ENCODE results near the gene POLL.
"Not testable (repeated sequence)": the region's sequence is repeated elsewhere in the genome, so short reads cannot be mapped to it uniquely, and the experiment has no call there.

The POLL gene

DNA sequence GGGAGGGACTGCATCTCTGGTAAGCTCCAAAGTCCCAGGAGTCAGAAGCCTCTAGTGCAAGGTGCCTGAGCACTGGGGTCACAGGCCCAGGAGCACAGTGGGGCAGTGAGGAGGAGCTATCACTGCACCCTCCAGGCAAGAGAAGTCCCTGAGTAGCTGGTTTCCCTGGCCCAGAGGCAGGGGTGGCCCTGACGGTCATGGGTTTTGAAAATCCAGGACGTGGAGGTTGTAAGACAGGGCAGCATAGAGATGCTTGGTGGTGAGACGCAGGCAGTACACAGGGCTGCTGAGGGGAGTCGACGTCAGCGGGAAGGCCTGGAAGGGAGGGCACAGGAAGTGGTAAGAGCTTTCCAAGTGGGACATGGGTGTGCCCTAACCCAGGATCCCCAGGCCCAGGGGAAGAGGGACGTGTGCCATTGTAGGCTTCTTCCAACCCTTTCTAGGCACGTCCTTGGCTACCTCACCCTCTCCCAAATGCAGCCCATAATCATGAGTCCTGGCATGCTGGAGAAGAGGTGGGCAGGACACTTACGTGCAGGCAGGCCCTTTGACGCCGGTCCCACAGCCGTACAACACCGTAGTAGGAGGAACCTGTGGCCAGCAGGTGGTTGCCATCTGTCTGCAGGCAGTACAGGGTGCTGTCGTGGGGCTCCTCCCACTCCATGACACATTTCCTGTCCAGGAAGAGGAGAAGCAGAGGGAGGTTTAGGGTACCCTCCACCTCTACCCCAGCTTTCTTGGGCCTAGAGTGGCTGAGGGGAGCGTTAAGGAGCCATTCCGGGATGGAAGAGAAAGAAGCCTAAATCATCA is 23.2 kb upstream of the POLL start:
- no peak for DNase-seq

- no peak for DNase-seq
Measured at GRCh38 chr10:101609481-101609880, 21.4 kb upstream of the POLL start.

- DNase-seq, result no peak
Measured at GRCh38 chr10:101607124-101607523, 19.1 kb upstream of the POLL start.

- peak; percentile 43 to 63 for DNase-seq
Measured at GRCh38 chr10:101602761-101603398, 14.8 kb upstream of the POLL start.

- no peak for DNase-seq
Measured at GRCh38 chr10:101601541-101601940, 13.5 kb upstream of the POLL start.

DNA sequence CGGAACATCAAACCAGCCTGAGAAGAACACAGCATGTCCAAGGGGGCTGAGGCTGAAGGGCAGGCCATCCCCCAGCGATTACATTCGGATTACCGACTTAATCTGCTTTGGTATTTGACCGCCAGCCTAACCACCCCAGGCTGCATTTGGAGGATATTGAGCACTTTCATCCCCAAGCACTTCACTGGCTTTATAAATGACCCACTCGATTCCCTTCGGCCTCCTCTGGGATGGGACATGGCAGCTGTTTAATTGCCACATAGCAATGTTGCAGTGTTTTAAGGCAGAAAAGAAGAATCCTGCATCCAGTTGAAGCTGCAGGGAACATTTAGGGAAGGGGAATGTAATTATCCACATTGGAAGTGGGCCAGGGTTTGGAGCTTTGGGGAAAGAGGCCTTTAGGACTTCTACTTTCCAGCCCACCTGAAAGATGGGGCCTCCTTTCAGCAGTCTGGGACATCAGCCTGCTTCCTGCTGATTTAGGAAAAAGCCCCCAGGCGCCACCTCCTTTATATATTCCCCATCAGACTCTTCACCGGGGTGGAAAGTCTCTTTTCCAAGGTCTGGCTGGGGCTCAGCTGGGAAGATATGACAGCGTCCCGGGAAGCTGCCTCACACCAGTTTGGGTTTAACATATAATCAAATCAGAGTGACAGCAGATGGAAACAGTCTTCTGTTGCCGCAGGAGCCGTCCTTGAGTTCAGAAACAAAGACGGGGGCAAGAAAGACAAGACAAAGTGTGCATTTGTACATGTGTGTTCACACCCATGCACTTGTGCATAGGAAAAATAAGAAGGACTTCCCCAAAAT is 9.2 kb upstream of the POLL start:
- DNase-seq, result no peak

DNA sequence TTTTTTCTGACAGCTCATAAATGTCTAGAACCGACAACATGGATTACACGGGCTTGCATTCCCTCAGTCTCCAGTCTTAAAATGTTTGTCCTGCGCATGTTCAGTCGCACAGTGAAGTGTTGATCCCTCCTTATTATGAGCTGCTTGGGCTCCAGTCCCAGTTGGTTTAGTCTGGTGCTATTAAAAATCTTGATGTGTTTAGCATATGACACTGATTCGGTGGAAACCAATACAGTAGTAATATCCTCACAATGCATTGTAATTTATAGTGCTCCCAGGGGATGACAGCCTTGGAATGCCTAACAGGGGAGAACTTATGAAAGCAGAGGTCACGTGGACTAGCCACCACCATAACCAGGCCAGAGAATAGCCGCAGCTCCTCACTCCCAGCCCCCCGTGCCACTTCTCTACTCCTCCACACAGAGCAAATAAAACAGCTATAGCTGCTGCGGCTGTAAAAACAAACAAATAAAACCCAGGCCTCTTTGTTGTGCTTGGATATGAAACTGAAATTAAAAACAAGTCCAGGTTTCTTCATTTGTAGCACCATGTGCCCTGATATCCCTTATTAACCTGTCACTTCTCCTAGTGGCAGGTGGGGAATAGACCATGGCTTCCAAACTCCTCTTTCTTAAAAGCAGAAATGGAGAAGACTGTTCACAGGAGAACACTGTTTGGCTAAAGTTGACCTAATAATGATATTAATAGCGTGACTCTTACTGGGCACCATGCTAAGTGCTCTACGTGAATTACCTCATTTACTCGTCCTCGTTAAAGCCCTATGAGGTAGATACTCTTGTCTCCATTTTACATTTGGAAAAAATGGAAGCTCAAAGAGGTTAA is 7.8 kb upstream of the POLL start:
- no peak for DNase-seq

DNA sequence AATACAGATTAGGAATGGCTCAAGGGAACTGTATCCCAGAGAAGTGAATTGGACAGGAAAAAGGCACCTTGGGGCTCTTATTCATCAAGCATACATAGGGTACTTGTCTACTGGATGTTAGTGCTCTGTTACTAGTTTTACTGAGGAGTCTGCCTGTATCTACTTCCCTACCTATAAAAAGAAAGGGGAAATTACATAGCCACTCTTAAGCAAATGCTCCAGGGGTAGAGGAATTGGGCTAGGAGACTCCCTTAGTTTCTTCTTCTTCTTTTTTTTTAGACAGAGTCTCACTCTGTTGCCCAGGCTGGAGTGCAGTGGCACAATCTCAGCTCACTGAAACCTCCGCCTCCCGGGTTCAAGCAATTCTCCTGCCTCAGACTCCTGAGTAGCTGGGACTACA is 5.3 kb upstream of the POLL start:
- DNase-seq, result not testable (repeated sequence)

GRCh38 chr10:101588879-101589278 is 822 bp upstream of the POLL start:
- DNase-seq, result no peak

- no peak for DNase-seq
Measured at GRCh38 chr10:101585841-101586240, 2.2 kb downstream of the POLL start.

GRCh38 chr10:101580486-101581399 is 7.3 kb downstream of the POLL start:
- no peak for DNase-seq

GRCh38 chr10:101579516-101579870 is 8.6 kb downstream of the POLL start:
- no peak for DNase-seq

GRCh38 chr10:101578803-101579515 is 9.1 kb downstream of the POLL start:
- DNase-seq, result no peak

DNA sequence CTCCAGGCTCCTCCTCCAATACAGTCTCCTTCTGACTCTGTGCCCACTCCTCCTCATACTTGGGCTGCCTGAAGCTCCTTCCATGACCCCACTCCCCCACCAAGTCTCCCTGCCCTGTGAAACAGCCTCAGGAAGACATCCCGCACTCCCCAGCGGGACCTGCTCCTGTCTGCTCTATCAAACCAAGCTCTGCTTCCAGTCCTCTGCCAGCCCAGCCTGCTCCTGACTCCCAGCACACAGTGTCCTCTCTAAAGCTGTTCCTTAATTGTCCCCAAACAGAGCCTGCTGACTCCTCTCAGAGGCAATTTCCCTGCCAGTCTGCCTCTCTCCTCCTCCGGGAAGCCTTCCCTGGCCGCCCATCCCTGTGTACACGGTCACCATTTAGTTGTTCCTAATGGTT is 9.9 kb downstream of the POLL start:
- DNase-seq, result no peak

GRCh38 chr10:101577121-101577871 is 10.8 kb downstream of the POLL start:
- DNase-seq, result no peak

DNA sequence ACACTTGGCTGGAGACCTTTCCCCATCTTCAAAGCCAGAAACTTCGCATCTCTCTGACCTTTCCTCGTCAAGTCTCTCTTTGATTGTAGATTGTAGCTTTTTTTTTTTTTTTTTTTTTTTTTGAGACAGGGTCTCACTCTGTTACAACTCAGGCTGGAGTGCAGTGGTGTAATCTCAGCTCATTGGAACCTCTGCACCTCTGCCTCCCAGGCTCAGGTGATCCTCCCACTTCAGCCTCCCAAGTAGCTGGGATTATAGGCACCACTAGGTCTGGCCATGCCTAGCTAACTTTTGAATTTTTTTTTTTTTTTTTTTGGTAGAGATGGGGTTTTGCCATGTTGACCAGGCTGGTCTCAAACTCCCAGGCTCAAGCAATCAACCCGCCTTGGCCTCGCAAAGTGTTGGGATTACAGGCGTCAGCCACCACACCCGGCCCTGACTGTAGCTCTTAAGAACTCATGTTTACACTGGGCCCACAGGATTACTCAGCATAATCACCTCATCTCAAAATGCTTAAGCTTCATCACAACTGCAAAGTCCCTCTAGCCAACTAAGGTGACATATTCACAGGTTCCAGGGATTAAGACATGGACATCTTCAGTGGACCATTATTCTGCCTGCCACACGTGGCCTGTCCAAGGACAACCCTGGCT is 11.7 kb downstream of the POLL start:
- no peak for DNase-seq

GRCh38 chr10:101575580-101576210 is 12.4 kb downstream of the POLL start:
- DNase-seq, result no peak

- no peak for DNase-seq
Measured at GRCh38 chr10:101575091-101575490, 13.0 kb downstream of the POLL start.

All from stimulated activated CD4-positive, alpha-beta T cell treated with anti-CD3 and anti-CD28 coated beads, Interleukin-4, amount 100 ng/mL, for 4 hours (primary cell).